GM12874 (cell line): Measurements from ENCODE around the gene FAM221B.

Experiments
- TF ChIP-seq, protein P1 (sequence below): IDR thresholded peaks from 2 replicates; pipeline ENCODE4 v1.5.1; 2011; ENCODE audit warnings: low read depth, mild to moderate bottlenecking, control low read depth, low read length, moderate library complexity; ENCODE audit not compliant: insufficient read depth

The FAM221B gene

DNA sequence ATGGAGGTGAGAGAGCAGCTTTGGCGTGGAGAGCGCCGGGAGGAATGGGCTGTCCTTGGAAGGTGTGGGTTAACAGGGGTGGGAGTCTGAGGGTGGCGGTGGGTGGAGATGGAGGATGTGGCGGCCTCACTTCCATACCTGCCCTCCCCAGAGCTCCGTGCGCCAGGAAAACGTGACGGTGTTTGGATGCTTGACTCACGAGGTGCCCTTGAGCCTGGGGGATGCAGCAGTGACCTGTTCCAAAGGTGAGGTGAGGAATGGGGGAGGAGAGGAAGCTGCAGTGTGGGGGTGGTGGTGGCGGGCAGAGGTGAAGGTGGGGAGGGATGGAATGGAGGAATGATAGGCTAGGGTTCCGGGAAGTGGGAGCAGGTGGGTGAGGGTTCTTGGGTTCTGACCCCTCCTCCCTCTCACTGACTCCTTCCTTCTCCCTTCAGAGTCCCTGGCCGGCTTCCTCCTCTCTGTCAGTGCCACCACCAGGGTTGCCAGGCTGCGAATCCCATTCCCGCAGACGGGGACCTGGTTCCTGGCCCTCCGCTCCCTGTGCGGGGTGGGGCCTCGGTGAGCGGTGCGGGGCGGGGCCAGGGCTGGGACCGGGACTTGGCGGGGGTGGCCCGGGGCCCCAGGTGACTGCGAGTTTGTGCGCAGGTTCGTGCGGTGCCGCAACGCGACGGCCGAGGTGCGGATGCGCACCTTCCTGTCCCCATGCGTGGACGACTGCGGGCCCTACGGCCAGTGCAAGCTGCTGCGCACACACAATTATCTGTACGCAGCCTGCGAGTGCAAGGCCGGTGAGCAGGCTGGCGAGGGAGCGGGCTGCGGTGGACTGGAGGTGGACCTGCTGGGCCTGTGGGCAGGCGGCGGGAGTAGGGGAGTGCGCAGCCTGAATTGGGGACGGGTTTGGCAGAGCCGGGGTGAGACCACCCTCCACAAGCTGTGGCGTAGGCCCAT, 17.6 kb upstream of the FAM221B start:
- TF ChIP-seq, protein P1, sequence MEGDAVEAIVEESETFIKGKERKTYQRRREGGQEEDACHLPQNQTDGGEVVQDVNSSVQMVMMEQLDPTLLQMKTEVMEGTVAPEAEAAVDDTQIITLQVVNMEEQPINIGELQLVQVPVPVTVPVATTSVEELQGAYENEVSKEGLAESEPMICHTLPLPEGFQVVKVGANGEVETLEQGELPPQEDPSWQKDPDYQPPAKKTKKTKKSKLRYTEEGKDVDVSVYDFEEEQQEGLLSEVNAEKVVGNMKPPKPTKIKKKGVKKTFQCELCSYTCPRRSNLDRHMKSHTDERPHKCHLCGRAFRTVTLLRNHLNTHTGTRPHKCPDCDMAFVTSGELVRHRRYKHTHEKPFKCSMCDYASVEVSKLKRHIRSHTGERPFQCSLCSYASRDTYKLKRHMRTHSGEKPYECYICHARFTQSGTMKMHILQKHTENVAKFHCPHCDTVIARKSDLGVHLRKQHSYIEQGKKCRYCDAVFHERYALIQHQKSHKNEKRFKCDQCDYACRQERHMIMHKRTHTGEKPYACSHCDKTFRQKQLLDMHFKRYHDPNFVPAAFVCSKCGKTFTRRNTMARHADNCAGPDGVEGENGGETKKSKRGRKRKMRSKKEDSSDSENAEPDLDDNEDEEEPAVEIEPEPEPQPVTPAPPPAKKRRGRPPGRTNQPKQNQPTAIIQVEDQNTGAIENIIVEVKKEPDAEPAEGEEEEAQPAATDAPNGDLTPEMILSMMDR, result no peak

DNA sequence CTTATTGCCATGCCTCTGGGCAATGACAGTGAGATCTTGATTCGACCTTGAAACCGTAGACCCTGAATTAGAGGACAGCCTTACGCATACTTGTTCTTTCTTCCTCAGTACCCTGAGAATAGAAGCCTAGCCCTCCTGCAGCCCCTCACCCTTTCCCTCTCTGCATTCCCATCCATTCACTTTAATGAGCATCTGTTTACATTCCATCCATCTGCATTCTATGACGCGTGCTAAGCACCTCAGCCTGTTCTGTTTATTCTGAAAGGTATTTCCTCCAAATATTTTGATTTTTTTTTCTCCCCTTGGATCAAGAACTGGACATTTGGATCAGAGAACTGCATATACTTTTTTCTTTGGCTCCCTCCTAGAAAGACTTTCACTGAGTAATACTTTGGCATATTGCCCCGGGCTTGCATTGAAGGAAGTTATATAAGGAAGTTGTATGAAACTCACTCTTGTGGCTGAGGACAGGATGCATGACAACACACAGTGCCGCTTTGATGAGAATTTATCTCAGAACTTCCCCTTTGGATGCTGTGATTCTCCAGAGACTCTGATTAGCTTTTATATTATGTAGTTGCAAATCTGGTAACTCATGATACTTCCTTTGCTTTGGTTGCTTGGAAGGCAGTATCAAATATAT, 16.2 kb upstream of the FAM221B start:
- TF ChIP-seq, protein P1, result no peak

DNA sequence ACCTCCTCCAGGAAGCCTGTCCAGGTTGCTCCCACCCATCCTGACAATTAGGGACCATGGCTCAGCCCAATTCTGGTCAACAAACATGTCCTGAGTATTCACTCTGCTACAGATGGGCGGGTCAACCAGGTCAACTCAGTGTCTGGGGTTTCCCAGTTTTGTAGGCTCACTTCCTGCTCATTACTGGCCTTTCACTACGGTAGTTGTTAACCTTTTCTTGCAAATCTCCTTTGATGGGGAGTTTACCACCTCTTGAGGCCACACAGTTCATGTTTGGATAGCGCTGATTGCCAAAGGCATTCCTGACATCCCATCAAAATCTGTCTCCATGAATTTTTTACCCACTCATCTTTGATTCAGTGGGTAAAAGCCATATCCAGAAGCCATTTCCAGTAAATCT, 14.3 kb upstream of the FAM221B start:
- TF ChIP-seq, protein P1, result no peak

DNA sequence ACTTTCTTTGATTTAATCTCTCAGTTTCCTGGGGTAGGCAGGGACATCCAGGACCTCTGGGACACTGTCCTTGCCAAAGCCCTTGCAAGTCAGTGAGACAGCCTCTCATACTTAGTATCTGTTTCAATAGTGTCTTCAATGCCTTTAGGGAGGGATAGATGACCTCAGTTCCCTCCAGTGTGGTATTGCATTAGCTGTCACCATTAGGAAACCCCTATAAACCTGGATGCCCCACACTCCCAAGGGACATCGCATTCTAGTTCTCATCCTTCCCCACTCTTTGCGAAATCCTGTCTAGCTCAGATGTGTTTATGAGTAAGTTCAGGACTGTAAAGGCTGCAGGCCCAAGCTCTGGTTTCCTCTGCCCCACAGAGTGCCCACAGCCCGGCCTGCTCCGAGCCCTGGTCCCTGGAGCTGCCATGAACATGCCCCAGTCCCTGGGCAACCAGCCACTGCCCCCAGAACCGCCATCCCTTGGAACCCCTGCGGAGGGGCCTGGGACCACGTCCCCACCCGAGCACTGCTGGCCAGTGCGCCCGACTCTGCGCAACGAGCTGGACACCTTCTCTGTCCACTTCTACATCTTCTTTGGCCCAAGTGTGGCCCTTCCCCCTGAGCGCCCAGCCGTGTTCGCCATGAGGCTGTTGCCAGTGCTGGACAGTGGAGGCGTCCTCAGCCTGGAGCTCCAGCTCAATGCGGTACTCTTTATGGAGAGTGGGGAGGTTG, 13.7 kb upstream of the FAM221B start:
- TF ChIP-seq, protein P1, result no peak

DNA sequence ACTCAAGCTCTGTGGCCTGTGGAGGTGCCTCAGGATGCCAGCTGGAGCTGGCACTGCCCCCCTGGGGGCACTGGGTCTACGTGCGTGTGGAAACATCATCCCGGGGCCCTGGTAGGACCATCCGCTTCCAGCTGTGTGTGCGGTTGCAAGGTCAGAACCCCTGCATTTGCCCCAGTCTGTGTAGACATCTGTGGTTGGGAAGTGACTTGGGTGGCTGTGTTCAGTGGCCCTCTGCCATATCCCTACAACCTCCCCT, 13.0 kb upstream of the FAM221B start:
- TF ChIP-seq, protein P1, result no peak

DNA sequence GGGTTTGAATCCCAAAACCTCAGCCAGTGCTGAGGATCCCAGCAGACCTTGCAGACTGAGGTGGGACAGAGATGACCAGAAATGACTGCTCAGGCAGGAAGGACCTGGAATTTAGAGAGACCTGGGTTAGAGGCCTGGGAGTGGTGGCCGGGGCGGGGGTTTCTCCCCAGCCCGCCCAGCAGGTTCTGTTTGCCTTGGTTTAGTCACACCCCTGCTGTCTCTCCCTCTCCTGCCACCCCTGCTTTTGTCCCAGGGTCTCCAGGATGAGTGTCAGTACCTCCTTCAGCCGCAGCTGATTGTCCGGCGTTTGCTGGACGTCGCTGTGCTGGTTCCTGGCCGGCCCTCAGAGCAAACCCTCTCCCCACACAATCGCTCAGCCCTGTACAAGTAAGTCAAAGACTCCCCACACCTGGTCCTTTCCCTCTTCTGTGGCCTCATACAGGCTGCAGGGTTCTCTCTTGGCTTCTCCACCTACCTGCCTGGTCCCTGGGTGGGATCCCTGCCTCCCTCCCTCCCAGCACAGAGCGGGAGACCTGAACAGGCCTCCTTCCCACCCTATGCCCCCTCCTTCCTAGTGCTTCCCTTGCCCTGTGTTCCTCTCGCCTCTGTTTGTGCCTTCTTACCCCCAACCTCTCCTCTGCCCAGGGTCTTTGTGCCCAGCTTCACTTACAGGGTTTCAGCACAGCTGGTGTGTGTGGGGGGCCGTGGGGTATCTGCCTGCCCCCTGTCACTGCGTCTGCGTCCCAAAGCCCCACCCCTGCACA, 12.5 kb upstream of the FAM221B start:
- TF ChIP-seq, protein P1, result no peak

DNA sequence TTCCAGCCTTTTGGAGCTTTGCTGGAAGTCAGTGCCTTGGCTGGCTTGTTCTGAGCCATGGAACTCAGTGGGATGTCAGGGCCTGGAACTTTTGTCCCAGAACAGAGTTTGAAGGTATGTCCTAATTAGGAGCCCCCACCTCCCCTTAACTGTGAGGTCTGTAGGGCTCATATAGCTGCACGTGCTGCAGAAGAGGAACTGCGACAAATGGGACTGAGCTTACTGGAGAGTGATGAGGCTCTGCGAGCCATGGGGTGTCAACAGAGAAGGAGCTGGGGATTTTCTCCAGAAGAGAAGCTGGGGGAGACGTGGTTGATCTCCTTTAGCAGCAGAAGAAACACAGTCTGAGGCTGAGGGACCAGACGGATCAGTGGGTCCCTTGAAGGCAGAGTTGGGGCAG, 11.4 kb upstream of the FAM221B start:
- TF ChIP-seq, protein P1, result no peak
